GM19324 (cell line): ENCODE data around the gene THPO.
A peak's percentile ranks its signal among the peaks of the same experiment; 100 is the strongest.

ENCODE experiments used
- ATAC-seq: cut with Tn5 transposase; IDR thresholded peaks from one replicate; pipeline ENCODE4 v1.9.1; 2021; ENCODE audit warnings: mild to moderate bottlenecking, moderate library complexity; ENCODE audit not compliant: unreplicated experiment, low FRiP score

The THPO gene

DNA sequence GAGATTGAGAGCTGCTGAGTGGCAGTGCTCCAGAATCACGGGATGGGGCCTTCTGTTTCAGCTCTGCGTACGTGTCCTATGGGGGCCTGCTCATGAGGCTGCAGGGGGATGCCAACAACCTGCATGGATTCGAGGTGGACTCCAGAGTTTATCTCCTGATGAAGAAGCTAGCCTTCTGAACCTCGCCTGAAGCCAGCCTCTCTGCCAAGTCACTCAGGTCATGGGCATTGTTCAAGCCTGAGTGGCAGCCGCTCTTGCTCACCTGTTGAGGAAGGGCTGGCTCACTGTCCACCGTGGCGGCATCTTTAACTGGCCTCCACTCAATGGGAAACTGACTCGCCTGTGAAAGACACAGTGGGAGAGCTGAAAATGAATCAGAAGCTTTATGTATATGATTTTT is 9.9 kb downstream of the THPO start:
- no peak for ATAC-seq

DNA sequence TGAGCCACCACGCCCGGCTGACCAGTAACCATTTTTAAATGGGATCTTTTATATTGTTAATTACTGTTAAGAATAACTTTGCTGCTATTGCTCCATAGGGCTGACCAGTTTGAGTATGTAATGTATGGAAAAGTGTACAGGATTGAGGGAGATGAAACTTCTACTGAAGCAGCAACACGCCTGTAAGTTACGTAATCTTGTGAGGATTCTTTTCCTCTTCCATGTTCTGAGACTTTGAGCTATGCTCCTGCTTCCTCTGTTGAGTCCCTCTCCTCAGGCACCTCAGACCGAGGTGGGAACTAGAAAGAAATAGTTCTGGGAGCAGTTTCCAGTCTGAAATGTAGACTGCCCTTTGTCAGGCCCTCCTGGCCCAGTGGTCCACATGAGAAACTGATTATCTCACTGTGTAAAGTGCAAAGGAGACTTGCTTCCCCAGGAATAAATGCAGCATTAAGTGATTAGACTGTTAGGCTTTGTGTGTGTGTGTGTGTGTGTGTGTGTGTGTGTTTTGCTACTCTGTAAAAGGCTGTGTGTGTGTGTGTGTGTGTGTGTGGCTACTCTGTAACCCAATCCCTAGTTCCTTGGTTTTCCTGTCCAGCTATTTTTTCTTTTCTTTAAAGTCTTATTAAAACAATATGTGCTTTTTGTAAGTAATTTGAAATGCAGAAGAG is 11.3 kb downstream of the THPO start:
- no peak for ATAC-seq

DNA sequence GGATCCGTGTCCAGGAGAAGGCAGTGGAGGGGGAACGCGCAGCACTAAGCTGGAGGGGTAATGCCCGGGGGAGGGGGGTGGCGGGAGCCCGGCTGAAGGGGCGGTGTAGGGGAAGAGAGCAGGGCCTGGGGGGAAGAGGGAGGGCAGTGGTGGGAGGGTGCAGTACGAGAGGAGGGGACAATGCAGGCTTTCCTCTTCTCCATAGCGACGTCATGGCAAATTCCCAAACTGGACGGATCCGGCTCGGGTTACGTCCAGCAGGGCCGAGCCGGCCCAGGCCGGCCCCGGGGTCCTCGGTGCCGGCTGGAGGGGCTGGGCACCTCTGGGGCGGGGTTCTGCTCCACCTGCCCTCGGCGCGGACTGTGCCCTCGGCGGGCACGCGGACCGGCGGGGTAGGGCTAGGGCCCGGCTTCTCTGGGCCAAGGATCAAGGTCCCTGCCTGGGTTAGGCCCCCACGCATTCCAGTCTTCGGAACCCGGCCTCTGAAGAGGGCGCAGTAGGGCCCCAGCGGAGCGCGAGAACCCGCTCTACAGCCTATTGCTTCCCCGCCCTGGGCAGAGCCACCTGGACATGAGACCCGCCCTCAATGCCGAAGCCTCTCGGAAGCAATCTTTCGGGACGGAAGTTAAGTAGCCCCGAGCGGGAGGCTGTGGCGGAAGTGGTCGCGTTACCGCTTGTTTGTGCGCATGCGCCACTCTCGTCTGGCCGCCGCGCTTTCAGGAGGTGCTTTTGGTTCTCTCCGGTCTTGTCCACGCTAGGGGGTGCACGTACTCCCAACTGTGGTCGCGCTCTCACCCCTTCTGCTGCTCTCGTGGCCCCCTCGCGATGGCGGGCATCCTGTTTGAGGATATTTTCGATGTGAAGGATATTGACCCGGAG is 15.1 kb downstream of the THPO start:
- ATAC-seq, result peak; percentile 86

DNA sequence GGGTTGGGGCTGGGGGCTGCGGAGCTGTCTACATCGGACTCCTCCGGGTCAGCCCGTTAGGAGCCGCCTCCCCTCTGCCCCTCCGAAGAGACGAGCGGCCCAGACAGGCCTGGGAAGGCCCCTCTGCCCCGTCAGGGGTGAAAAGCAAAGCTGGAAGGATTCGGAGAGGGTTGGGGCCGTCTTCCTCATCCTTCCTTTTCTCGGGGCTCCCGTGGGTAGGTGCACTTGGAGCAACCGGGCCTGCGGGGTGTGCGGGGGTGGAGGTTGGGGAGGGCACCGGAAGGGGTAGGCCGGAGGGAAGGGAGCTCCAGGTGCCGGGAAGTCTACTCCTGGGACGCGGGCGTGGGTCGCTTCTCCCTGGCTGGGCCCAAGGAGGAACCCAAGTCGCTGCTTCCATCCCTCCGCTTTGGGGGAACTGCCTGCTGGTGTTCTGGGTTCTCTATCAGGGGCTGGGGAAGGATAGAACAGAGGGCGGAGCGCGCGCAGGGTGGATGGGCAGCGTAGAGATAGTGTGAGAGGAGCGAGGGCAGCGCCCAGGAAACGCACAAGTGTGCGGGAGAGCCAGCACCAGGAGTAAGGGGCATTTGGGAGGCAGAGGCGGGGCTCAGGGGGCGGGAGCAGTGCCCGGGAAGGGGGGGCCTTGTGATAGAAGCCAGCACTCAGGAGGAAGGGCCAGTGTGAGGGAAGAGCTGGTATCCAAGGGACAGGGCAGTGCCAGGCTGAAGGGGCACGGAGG is 15.9 kb downstream of the THPO start:
- no peak for ATAC-seq

DNA sequence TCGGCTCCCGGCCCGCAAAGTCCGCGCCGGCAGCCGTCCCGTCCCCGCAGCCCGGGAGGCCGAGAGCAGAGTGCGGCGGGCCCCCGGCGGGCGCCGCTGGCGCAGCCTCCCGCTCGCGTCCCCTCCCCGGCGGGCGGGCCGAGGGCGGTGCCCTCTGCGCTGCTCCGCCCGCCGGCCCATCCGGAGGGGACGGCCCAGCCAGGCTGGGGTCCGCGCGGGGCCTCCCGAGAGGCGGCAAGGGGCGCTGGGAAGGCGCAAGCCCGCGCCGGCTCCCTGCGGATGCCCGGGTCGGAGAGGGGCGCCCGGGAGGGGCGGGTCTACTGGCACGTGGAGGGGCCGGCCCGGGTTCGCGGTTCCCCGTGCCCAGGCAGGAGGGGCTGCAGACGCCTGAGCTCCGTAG is 16.5 kb downstream of the THPO start, which contains the start of the genes CLCN2 and POLR2H:
Gene CLCN2, minus strand, starts transcription at position 74 of the 400 bp plus-strand sequence. CDS start 126 bp downstream, outside the sequence.
Gene POLR2H, plus strand, starts transcription at position 179 of the 400 bp plus-strand sequence. CDS start 1,783 bp downstream, outside the sequence.
- ATAC-seq, result peak; percentile 43

DNA sequence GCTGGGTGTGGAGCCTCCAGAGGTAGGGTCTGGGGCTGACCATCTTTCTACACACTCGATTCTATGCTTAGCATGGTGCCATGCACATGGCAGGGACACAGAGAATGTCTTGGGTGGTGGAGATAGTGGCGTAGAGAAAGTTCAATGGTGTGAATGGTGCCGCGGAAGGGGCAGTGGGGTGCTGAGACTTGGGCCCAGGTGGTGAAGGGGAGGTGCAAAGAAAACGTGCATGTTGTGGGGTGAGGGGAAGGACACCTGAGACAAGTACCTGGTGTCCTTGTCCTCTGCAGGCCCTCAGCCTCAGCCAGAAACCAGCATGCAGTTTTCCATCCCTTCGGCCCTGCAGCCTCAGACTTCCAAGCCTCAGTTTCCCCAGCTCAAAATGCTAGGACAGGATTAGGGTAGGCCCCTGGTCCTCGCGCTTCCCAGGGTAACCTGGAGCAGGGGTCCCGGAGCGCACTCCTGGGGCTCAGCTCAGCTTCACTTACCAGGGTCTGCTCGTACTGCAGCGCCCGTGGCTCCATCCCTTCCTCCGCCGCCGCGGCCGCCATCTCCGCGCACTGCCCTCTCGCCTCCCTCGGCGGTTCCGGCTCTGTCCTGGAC is 17.0 kb downstream of the THPO start:
- no peak for ATAC-seq

DNA sequence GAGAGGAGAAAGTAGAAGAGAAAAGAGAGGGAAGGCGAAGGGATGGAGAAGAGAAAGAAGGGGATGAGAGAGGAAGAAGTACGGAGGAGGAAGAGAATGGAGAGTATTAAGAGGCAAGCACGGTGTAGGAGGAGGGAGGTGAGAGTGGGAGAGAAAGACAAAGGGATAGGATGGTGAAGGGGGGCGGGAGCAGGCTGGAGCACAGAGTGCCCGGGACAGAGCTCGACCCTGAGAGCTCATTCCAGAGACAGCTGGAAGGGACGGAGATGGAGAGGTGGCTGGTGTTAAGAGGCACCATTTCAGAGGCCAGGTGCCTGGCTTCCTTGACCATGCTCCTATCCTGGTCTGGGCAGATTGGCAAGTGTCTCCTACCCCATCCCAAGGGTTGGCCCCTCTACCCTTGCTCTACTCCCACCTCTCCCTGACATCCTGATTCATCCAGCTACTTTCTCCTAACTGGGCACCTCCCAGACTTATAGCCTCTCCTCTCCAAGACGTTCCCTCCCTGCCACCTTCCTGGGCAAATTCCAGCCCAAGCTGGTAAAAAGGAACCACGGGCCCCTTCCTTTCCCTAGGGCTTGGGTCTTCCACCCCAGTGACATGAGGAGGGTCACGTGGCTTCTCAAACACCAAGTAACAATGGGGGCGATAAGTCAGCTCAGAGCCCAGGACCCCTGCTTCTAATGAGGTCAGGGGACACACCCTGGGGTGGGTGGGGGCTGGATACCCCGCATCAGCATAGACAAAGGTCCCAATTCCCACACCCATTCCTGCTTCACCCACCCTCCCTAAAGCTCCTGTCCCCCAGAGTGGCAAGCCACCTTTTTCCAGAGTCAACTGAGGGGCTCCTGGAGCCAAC is 17.7 kb downstream of the THPO start:
- ATAC-seq, result no peak

DNA sequence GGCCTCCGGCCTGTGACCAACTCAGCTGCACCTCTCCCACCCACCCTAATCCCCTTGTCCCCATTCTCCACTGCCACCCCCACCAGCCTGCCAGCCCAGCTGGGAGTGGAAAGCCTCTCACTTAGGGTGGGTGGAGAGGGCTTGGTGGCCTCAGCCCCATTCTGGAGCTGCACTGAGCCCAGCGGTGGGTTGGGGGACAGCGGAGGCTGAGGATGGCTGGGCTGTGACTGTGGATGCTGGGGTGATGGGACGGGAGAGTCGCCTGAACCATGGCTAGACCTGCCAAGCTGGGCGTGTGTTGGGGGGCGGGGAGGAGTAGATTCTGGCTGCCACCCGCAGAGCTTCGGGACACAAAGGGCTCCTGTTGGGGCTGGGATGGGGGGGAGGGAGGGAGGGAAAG is 18.4 kb downstream of the THPO start:
- no peak for ATAC-seq

DNA sequence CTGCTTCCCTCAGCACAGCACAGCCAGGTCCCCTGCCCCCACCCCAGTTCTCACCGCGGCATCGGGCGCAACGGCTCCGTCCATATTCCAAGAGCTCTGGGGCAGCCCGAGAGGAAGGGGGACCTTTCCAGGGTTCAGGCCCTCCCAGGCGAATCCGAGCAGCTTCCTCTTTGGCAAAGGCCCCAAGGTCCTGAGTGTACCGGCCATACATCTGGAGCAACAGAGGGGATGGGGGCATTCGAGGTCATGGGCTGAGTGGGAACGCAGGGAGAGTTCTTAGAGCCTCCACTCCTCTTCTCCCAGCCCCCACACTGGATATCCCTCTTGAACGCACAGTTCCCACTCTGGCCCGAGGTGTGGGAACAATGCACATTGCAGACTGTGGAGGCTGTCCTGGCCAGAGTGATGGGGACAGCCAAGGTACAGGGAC is 19.1 kb downstream of the THPO start:
- no peak for ATAC-seq

DNA sequence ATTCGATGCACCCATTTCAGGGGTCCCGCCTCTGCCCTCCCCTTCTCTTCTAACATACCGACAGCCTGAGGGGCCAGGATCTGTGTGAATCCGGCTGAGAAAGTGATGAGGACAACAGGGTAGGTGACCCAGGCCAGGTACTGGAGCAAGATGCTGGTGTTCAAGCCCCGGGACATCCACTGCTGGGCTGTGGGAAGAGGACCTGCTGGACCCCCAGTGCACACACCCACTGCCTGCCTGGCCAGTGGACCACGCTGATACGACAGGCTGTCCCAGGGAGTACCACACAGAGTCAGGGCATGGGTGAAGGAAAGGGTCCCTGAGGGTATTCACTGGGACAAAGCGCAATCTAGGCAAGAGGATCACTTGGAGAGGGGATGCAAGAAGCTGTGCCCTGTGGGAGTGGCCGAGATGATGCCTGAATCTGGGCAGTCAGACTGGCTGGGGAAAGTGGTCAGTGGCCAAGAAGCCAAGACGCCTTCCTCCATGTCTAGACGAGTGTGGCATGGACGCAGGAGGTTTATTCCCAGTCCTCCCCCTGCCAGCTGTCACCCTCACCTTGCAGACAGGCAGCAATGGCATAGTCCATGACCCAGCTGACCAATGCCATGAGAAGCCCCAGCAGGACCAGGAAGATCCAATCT is 19.8 kb downstream of the THPO start:
- ATAC-seq, result no peak

DNA sequence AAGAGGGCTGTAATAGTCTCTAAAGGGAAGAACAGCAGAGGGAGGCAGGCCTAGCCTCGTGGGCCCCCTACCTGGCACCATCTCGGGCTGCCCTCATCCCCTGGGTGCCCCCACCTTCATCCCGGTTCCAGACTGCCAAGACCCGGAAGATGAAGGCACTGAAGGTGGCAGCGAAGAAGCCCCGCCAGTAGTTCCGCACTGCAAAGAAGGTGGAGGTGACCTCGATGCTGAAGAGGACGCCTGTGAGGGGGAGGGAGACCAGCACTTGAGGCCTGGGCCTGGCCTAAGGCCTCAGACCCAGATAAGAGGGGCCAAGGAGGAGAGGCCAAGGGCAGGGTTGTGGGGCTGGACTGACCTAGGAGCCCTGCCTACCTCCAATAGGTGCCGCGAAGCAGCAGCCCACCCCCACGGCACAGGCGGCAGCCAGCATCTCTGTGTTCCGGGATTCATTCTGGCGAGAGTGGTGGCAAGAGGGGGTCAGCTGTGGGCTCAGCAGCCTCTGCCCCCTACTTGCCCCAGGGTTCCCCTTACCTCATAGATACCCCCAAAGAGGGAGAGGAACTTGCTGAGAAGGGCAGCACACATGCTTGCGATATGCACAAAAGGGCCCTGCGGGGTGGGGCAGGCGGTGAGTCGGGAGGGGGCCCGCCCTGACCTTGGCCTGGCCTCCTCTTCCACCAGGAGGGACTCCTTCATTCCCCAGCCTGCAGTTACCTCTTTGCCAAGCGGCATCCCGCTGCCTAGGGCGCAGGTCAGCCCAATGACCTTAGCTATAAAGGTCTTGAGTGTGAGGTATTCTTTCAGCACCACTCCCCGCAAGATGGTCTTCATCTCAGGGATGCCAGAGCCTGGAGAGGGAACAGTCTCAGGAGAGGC is 20.5 kb downstream of the THPO start:
- no peak for ATAC-seq

DNA sequence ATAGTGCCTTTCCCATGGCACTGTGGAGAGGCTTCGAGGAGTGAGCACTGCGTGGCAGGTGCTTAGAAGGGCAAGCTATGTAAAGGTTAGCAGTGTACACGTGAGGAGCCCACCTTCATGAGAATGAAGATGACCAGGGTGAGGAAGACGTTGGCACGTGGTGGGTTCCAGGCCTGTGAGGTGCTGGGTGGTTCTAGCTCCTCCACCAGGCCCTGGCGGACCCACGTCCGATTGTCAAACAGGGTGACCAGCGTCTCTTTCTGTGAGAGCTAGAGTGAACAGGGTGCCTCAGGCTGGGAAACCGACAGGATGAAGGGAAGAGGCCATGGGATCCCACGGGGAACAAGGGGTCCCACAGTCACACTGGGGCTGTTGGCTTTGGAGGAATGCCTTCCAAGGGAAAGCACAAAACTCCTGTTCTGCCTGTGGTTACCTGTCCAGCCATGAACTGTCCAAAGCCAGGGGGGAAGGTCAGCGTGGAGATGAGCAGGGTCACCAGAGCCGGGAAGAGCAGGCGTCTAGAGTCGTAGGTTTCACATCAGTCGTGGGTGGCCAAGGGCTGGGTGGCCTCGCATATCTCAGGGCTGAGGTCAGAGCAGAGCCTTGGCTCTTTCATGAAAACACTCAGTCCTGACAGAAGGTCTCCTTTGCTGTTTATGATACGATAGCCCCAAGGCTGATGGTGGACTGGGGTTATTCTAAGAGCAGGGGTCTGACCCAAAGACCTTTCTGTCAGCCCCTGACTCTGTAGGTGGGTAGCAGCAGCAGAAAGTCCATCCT is 22.6 kb downstream of the THPO start:
- no peak for ATAC-seq

DNA sequence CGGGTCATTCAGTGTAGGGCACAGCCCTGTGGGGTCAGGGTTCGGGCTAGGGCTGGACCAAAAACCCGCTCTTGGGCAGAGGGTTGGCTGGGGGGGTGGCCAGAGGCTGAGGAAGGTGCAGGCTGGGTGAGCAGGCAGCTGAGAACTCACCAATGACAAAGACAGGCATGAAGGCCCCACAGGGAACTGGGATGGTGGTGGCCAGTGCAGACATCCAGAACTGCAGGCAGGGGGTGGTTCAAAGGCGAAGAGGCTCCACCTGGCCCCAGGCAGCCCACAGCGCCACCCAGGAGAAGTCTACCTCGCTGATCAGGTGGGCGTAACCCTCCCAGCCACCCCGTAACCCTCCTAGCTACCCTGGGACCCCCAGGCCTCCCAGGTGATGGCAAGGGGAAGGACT is 23.3 kb downstream of the THPO start:
- ATAC-seq, result no peak

DNA sequence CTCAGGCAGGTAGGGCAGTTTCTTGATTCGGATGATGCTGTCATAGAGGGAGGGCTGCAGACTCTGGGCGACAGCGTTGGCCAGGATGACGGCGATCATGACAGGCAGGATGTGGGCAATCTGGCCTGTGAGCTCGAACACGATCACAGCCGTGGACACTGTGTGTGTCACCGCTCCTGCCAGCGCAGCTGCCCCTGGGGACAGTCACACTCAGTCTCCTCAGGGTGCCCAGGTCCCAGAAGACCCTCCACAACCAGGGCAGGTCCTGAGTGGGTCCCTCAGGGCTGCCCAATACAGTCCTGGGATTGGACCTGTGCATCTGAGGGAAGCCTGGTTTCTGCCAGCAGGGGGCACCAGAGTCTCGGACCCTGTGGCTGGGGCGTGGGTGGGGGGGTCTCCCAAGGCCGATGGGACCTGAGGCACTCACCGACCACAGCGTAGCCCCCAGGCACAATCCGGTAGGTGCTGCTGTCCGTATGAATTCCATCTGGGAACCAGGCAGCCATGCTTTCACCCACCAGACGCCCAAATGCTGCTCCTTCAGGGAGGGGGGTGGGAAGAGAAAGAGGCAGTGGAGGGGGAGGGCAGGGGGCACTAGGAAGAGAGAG is 23.8 kb downstream of the THPO start:
- ATAC-seq, result no peak

DNA sequence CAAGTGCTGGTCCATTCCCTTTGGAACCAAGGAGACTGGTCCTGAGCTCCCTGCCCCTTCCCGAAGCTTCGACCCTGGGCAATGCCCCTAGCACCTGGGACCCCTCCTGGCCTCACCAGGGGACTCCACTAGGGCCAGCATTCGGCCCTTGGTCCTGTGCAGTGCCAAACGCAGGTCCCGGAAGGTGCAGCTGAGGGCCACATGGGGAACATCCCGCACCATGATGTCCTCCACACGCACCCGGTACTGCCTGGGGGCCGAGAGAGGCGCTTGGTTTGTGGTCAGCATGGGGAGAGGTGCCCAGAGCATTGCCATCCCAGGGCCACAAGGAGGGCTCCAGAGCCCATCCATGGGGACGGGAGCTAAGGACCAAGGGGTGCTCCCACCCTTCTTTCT is 24.5 kb downstream of the THPO start:
- ATAC-seq, result no peak

DNA sequence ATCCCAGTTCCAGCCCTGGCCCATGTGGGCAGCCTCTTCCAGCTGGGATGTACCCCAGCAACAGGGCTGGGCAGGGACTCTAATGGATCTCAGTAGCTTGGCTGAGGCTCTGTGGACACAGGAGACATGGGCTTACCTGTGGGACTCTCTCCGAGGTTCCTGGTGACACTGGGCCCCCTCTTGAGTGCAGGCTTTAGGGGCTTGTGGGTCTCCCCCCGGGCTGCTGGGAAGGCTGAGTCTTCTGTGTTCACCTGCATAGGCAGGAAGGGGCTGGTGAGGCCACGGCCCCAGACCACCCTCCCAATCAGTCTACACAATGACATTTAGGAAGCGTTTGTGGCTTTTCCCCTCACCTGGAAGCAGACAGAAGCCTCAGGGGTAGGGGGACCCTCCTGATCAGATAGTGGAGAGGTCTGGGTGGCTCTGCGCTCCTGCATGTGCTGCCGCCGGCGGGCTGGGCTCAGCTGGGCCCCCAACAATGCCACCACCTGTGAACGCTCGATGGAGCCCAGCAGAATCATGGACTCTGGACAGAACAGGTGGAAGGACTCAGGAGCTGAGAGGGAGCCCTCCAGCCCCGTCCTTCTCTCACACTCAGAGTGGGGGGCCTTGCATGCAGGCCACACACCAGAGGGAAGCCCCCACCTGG is 25.0 kb downstream of the THPO start:
- no peak for ATAC-seq
